CD4-positive, alpha-beta T cell (primary cell): ENCODE results near the gene FUT4. TPM values are rescaled to one million over a fixed set of nuclear protein-coding genes. Genes with fewer than 3 reads are reported as not detected.

Experiments
- ATAC-seq: fragments of 200-7000 bp; cut with Tn5 transposase; one replicate; pipeline ENCODE4 v1.10.0; 2022; ENCODE audit warnings: mild to moderate bottlenecking; ENCODE audit not compliant: poor library complexity
- CTCF ChIA-PET: fragments of 350-600 bp; sonication (Branson Sonifier 250); formaldehyde crosslinking; loops from one replicate; lab custom pipeline; 2021; ENCODE audit warnings: antibody characterized with exemption, inconsistent platforms; lab: Charles Lee
- POLR2A ChIA-PET: fragments of 350-600 bp; sonication (Branson Sonifier 250); formaldehyde crosslinking; loops from one replicate; lab custom pipeline; 2021; ENCODE audit warnings: antibody characterized with exemption, inconsistent platforms; lab: Charles Lee
- DNase-seq, 14 experiments: peaks; one replicate each; pipeline ENCODE4 v3.0.0-alpha.2; 2013 to 2020; ENCODE audit warnings: mixed read lengths in 2 of 14
- H3K27ac ChIP-seq, 2 donors: one replicate each; pipeline versions ENCODE4 v1.5.1 to v1.7.0; 2013; ENCODE audit warnings: low read length in 2 of 2, low read depth in 1 of 2, mild to moderate bottlenecking in 1 of 2
- H3K27me3 ChIP-seq, 2 experiments: 1 replicate in 1 of 2; 2 replicates in 1 of 2; pipeline versions ENCODE4 v1.6.1 to v1.7.0; 2013; ENCODE audit warnings: low read length in 2 of 2, control low read depth in 1 of 2, mild to moderate bottlenecking in 1 of 2, moderate library complexity in 1 of 2; ENCODE audit not compliant: insufficient read depth in 2 of 2, control insufficient read depth in 1 of 2
- H3K36me3 ChIP-seq: one replicate; pipeline ENCODE4 v1.6.1; 2013; ENCODE audit warnings: low read length, control low read depth; ENCODE audit not compliant: insufficient read depth
- H3K4me1 ChIP-seq: one replicate; pipeline ENCODE4 v1.6.1; 2013; ENCODE audit warnings: low read length, control low read depth; ENCODE audit not compliant: insufficient read depth
- H3K4me3 ChIP-seq: one replicate; pipeline ENCODE4 v1.5.1; 2013; ENCODE audit warnings: mild to moderate bottlenecking, low read length, moderate library complexity
- H3K9me3 ChIP-seq, 2 experiments: 1 replicate in 1 of 2; 2 replicates in 1 of 2; pipeline versions ENCODE4 v1.6.1 to v1.7.0; 2013; ENCODE audit warnings: low read length in 2 of 2, mild to moderate bottlenecking in 2 of 2, control low read depth in 1 of 2, moderate library complexity in 1 of 2; ENCODE audit not compliant: control insufficient read depth in 1 of 2, insufficient read depth in 1 of 2
- H3K27ac Mint-ChIP-seq: one replicate; pipeline ENCODE4 v1.8.0; 2020; ENCODE audit warnings: mixed read lengths
- H3K27me3 Mint-ChIP-seq: one replicate; pipeline ENCODE4 v1.8.0; 2021; ENCODE audit warnings: mixed read lengths
- H3K36me3 Mint-ChIP-seq: one replicate; pipeline ENCODE4 v1.8.0; 2021; ENCODE audit warnings: low read depth, mixed read lengths
- H3K4me1 Mint-ChIP-seq: one replicate; pipeline ENCODE4 v1.8.0; 2021; ENCODE audit warnings: low read depth, mixed read lengths
- H3K4me3 Mint-ChIP-seq: one replicate; pipeline ENCODE4 v1.8.0; 2020; ENCODE audit warnings: mild to moderate bottlenecking, mixed read lengths
- H3K9me3 Mint-ChIP-seq: one replicate; pipeline ENCODE4 v1.8.0; 2020; ENCODE audit warnings: mixed read lengths
- intact Hi-C, 2 experiments: fragments of 100-400 bp; cut with DNase I in 1 of 2; cut with micrococcal nuclease in 1 of 2; formaldehyde crosslinking; loops; one replicate each; pipeline versions ENCODE4 v1.15.1 to v1.9.0; 2023 to 2025; cut with DNase I, micrococcal nuclease
- total RNA-seq, 174 experiments: library from RNA in 2 of 174; stranded (reverse) in 2 of 174; gene quantifications; one replicate each; pipeline ENCODE4 v1.2.3 and lab custom pipeline; 2021 to 2026
- TF ChIP-seq, protein P1 (sequence below): fragments of 200-600 bp; IDR thresholded peaks from one replicate; pipeline ENCODE4 v1.8.0; 2022; ENCODE audit warnings: antibody characterized with exemption, mild to moderate bottlenecking

FUT4 gene
- total RNA-seq, 2 experiments from 2014 or later = 4.3 to 5.1 TPM

DNA sequence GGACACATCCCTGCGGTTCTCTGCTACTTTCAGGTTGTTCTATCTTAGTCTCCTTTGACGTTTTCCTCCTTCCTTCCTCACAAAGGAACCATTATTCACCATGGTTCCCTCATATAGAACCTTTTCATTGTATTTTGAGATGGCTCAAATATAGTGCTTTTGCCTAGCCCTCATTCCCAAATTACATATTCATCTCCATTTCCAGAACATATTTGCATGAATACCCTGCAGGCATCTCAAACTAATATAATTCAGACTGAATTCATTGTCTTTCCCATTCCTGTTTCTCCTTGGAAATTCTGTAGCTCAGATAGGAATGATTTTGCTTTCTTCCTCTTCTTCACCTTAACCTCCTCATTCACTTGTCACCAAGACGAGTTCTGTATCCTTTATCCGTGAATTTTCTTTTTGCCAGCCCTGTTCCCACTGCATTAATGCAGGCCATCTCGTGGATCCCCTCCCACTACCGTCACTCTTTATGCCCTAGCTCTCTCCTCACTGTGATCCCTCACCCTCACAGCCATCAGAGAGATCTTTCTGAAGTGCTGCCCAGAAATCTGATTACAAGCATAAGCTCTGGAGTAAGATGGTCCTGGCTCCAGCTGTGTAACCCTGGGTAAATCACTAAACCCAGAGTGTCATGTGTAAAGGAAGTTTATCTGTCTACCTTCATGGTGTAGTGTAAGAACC is 46.8 kb downstream of the FUT4 start:
- DNase-seq (no peak), ATAC-seq (no peak)
- Histone ChIP-seq H3K4me1 (no peaks in the 10 kb centered on the region), H3K27ac (no peak overlapping the region), H3K4me3 (no peak overlapping the region), H3K9me3 (no peaks in the 10 kb centered on the region), H3K27me3 (no peaks in the 10 kb centered on the region), H3K36me3 (no peaks in the 10 kb centered on the region)
- Mint-ChIP-seq H3K4me3 (no peak overlapping the region), H3K4me1 (no peaks in the 10 kb centered on the region), H3K27ac (no peak overlapping the region), H3K36me3 (no peaks in the 10 kb centered on the region), H3K9me3 (no peaks in the 10 kb centered on the region), H3K27me3 (no peaks in the 10 kb centered on the region)
- ChIA-PET CTCF (no interaction called here), POLR2A (interaction anchor here (0.5 kb wide), 1 partner anchor 1880 kb away, joined by 3 read pairs; no protein-coding TSS in a partner anchor)
- intact Hi-C loops = no loop called here
- TF ChIP-seq, protein P1, sequence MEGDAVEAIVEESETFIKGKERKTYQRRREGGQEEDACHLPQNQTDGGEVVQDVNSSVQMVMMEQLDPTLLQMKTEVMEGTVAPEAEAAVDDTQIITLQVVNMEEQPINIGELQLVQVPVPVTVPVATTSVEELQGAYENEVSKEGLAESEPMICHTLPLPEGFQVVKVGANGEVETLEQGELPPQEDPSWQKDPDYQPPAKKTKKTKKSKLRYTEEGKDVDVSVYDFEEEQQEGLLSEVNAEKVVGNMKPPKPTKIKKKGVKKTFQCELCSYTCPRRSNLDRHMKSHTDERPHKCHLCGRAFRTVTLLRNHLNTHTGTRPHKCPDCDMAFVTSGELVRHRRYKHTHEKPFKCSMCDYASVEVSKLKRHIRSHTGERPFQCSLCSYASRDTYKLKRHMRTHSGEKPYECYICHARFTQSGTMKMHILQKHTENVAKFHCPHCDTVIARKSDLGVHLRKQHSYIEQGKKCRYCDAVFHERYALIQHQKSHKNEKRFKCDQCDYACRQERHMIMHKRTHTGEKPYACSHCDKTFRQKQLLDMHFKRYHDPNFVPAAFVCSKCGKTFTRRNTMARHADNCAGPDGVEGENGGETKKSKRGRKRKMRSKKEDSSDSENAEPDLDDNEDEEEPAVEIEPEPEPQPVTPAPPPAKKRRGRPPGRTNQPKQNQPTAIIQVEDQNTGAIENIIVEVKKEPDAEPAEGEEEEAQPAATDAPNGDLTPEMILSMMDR = no peak

- CTCF ChIA-PET = no interaction called here
These were observed 49.3 kb downstream of the FUT4 start for GRCh38 chr11:94593030-94593429.

GRCh38 chr11:94595076-94595475 is 51.4 kb downstream of the FUT4 start:
- no peaks in the 10 kb centered on the region for H3K9me3 ChIP-seq
- TF ChIP-seq, protein P1 = no peak
- no peaks in the 10 kb centered on the region for H3K9me3 Mint-ChIP-seq
- intact Hi-C loops = no loop called here
- no peaks in the 10 kb centered on the region for H3K27me3 ChIP-seq
- H3K4me1 ChIP-seq = no peaks in the 10 kb centered on the region
- no peaks in the 10 kb centered on the region for H3K27me3 Mint-ChIP-seq
- no peak overlapping the region for H3K4me3 Mint-ChIP-seq
- H3K4me3 ChIP-seq = no peak overlapping the region
- no peak overlapping the region for H3K27ac ChIP-seq
- no peaks in the 10 kb centered on the region for H3K36me3 ChIP-seq
- H3K27ac Mint-ChIP-seq = no peak overlapping the region
- ChIA-PET POLR2A (no interaction called here), CTCF (interaction anchor here (1.2 kb wide), 1 partner anchor 17 kb away, joined by 3 read pairs; no protein-coding TSS in a partner anchor)
- no peak for ATAC-seq
- no peaks in the 10 kb centered on the region for H3K4me1 Mint-ChIP-seq
- H3K36me3 Mint-ChIP-seq = no peaks in the 10 kb centered on the region
- no peak for DNase-seq

More at GRCh38 chr11:94593030-94593429, 49.3 kb downstream of the FUT4 start:
- DNase-seq (no peak), ATAC-seq (no peak)
- H3K9me3 ChIP-seq = no peaks in the 10 kb centered on the region
- intact Hi-C loops = no loop called here
- H3K27ac ChIP-seq = no peak overlapping the region
- no peak overlapping the region for H3K4me3 ChIP-seq
- H3K27me3 ChIP-seq = no peaks in the 10 kb centered on the region
- no peaks in the 10 kb centered on the region for H3K36me3 ChIP-seq
- H3K27ac Mint-ChIP-seq = no peak overlapping the region
- H3K9me3 Mint-ChIP-seq = no peaks in the 10 kb centered on the region
- TF ChIP-seq, protein P1 = no peak
- no peak overlapping the region for H3K4me3 Mint-ChIP-seq
- no peaks in the 10 kb centered on the region for H3K4me1 ChIP-seq
- no peaks in the 10 kb centered on the region for H3K4me1 Mint-ChIP-seq
- POLR2A ChIA-PET = no interaction called here
- no peaks in the 10 kb centered on the region for H3K27me3 Mint-ChIP-seq
- H3K36me3 Mint-ChIP-seq = no peaks in the 10 kb centered on the region
